Hematopoietic multipotent progenitor cell treated with erythropoietin and hydrocortisone succinate and interleukin-3 and kit ligand, for 4 days (in vitro differentiated cells): Measurements from ENCODE around the gene GPAT3.
"Not testable (repeated sequence)": the region's sequence is repeated elsewhere in the genome, so short reads cannot be mapped to it uniquely, and the experiment has no call there.

Experiments used
- DNase-seq: peaks from one replicate; pipeline ENCODE4 v3.0.0-alpha.2; 2015

GPAT3 gene

GRCh38 chr4:83552924-83553323, 17.0 kb downstream of the GPAT3 start:
- DNase-seq = peak; percentile 68

DNA sequence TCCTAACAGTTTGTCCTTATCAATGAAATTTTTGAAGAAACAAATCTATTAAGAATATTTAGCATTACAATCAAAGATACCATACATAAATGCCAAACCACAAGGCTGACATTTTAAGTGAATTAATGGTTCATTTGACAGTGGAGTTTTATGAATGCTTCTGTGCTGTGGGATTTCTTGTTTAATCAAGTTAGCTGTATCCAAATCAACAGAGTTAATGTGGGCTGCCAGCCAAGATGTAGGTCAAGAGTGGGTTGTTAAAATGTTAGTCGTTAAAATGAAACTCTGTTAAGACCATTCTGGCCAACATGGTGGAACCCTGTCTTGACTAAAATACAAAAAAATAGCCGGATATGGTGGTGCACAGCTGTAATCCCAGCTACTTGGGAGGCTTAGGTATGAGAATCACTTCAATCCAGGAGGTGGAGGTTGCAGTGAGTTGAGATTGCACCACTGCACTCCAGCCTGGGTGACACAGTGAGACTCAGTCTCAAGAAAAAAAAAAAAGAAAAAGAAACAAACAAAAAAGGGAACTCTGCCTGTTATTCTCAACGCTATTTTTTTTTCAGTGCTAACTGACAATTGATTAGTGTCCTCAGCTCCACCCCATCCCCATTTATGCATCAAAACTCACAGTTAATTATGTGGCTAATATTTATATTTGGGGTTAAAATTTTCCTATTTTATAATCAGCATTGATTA, 20.2 kb downstream of the GPAT3 start:
- DNase-seq = peak; percentile 62

DNA sequence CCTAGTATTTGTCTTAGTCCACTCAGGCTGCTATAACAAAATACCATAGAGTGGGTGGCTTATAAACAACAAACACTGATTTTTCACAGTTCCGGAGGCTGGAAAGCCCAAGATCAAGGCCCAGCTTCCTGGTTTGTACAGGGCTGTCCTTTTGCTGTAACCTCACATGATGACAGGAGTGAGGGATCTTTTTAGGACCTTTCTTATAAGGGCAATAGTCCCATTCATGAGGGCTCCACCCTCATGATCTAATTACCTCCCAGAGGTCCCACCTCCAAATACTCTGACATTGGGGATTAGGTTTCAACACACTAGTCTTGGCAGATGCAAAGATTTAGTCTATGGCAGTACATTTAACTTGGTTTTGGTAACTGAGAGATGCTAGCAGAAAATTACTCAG, 20.9 kb downstream of the GPAT3 start:
- DNase-seq = no peak

DNA sequence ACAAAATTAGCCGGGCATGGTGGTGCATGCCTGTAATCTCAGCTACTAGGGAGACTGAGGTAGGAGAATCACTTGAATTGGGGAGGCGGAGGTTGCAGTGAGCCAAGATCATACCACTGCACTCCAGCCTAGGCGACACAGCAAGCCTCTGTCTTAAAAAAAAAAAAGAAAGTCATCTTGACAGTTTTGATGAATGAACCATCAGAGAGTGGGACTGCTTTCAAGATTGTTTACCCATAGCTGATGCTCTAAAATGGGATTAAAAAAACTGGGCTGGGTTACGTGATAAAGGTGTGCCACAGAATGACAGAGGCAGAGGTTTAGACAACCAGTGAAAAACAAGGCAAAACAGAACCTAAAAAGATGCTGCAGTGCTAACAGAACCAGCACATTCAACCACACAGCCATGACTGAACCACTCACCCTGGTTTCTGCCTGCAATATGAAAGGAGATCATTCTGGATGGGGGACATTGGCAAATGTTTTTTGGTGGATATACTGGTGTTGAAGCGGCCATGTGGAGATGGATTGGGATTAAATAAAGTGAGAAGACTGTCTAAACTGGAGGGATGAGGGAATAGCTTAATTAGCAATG, 22.2 kb downstream of the GPAT3 start:
- DNase-seq = no peak

GRCh38 chr4:83558680-83559079, 22.8 kb downstream of the GPAT3 start:
- DNase-seq = peak; percentile 89

- DNase-seq = no peak
Observed at GRCh38 chr4:83560523-83560922, 24.6 kb downstream of the GPAT3 start.

- DNase-seq = peak; percentile 83
Observed at GRCh38 chr4:83561381-83561780, 25.5 kb downstream of the GPAT3 start.

- peak; percentile 84 for DNase-seq
Observed at GRCh38 chr4:83563998-83564397, 28.1 kb downstream of the GPAT3 start.

DNA sequence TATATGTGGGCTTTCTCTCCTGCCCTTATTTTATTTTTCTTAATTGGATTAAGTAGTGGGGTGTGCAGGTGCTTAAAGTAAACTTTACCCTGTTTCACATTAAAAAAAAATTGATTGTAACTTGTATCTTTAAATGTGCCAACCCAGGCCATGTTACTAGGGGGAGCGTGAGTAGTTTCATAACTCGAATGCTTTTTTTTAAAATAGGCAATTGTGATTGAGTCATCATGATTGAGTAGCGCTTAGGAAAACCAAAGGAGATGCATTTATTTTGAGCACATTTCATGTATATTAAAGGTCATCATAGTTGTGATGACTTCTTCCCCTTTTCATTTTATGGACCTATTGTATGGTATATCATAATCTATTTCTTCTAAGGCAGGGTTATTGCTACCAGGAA, 32.2 kb downstream of the GPAT3 start:
- DNase-seq = no peak

DNA sequence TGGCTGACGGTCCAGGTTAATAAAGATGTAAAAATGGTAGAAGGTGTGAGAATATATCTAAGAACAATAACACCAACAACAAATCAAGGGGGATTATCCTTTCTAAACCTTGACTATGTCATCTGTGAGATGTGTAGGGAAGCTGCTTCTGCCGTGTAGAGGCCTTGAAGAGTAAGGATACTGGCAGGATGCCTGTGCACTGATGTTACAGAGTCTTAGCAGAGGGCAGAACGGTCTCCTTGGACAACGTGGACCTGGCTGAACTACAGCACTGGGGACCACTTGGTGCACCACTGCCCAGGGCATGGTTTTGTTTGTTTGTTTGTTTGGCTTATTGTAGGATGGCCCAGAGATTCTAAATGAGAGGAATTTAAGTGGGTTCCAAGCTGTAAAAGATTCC, 33.5 kb downstream of the GPAT3 start:
- no peak for DNase-seq

DNA sequence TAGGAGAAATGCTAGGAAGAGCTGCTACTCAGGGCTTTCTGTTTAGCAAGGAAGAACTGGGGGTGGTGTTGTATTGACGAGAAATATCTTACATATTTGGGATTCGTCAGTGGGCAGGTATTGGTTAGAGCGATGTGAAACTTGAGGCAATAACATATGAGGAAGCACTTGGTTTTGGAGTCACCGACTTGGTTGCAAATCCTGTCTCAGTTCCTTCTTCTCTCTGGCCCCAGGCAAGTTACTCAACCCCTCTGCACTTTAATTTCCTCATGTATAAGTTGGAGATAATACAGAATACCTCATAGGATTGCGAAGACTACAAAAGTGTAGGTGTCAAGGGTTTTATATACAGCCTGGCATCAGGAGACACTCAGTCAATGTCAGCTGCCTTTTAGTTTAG, 34.1 kb downstream of the GPAT3 start:
- peak; percentile 72 for DNase-seq

DNA sequence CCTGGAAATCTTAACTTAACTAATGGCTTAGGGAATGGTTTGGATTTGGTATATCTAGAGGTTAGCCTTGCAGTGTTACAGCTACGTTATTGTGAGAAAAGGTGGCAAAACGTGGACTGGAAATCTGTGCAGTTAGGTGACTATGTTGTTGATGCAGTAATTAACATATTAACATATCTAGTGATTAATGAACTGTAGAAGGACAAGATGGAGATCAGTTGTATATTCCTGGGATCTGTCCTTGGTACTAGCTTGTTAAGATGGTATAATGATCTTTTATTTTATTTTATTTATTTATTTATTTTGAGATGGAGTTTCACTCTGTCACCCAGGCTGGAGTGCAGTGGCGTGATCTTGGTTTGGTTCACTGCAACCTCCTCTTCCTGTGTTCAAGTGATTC, 36.9 kb downstream of the GPAT3 start:
- DNase-seq = no peak

DNA sequence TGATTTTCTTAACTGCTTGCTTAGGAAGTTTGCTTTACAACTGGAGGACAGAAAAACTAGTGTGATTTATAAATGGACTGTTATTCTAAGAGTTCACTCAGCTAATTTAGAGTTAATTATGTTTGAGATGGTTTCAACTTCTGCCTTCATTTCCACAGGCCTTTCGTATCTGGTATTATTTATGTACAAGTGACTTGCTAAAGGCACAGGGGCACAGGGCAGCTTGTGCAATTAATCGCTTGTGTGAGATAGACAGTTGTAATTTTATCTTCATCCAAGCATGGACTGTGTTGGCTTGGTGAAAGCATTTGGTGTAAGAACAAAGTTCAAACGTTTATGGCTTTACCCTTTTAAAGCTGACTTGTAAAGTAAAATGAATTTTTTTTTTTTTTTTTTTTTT, 38.3 kb downstream of the GPAT3 start:
- no peak for DNase-seq

GRCh38 chr4:83576237-83576636, 40.3 kb downstream of the GPAT3 start:
- not testable (repeated sequence) for DNase-seq

- no peak for DNase-seq
Observed at GRCh38 chr4:83581411-83582288, 45.7 kb downstream of the GPAT3 start.

DNA sequence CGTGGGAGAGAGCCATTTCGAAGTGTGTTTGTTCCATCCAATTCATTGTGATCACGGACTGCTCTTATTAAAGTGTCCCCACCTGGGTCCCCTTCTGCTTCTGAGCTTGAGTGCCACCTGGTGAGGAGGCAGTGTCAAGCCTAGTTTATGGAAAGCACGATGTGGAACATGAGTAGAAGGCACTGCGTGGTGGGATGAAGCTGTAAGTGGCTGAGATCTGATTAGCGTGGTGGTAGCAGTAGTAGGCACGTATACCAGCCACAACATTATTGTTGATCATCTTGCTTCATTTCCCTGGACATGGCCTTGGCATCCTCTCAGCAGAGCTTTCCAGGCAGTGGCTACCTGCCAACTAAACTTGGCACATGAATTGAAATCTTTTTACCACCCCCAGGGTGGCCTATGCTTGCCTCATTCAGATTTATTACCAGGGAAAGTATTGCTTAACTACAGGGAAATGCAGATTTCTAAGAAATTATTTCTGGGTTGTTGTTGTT, 46.4 kb downstream of the GPAT3 start:
- DNase-seq = peak; percentile 29

GRCh38 chr4:83585982-83586508, 50.1 kb downstream of the GPAT3 start:
- no peak for DNase-seq

DNA sequence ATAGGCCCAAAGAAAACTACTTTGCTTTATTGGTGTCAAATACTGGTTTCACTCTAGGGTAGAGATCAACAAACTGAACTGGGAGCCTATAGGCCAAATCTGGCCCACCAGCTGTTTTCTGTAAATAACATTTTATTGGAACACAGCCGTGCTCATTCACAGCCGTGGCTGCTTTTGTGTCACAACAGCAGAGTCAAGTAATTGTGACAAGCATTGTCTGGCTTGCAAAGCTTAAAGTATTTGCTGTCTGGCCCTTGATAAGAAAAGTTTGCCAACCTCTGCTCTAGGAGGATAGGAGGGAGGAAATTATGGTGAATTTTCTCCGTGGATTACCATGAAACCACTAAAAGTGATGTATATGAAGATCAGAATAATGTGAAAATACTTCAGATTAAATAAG, 53.4 kb downstream of the GPAT3 start:
- peak; percentile 68 for DNase-seq

- DNase-seq = no peak
Observed at GRCh38 chr4:83591056-83591455, 55.1 kb downstream of the GPAT3 start.

GRCh38 chr4:83591730-83592129, 55.8 kb downstream of the GPAT3 start:
- no peak for DNase-seq

GRCh38 chr4:83599183-83599582, 63.3 kb downstream of the GPAT3 start:
- DNase-seq = peak; percentile 80

DNA sequence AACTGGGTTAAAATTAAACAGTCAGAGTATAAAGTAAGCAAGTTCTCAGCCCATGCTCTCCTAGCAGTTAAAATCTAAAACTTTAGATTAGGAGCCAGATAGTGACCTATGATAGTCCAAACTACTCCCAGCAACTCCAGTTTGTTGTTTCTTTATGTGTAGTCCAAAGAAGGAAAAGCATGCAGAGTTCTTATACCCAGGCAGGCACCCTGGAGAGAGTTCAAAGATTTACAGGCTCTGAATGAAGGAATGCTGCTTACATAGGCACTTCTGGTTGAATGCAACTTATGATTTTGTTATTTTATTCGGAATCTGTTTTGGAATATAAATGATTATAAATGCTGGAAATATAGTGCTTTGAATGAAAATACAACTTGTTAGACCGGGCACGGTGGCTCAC, 67.2 kb downstream of the GPAT3 start:
- DNase-seq = no peak

GRCh38 chr4:83604321-83604720, 68.4 kb downstream of the GPAT3 start:
- DNase-seq = no peak

DNA sequence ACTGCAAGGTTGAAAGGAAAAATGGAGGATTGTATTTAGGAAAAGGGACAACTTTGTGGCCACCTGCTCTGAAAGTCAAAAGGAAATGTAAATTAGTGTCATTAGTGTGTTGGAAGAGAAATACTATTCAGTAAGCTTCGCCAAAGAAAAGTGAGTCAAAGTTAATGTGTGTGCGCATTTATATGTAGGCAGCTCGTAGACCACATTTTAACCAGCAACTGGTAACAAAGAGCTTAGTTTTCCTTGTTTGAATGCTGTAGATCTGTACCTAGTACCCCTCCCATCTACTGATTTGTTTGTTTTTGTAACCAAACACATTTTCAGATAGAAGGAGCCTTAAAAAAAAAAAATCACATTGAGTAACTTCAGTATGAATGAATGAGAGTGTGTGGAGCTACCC, 69.3 kb downstream of the GPAT3 start:
- DNase-seq = no peak
